ENCODE data around the gene SKOR1.

The SKOR1 gene, protein sequence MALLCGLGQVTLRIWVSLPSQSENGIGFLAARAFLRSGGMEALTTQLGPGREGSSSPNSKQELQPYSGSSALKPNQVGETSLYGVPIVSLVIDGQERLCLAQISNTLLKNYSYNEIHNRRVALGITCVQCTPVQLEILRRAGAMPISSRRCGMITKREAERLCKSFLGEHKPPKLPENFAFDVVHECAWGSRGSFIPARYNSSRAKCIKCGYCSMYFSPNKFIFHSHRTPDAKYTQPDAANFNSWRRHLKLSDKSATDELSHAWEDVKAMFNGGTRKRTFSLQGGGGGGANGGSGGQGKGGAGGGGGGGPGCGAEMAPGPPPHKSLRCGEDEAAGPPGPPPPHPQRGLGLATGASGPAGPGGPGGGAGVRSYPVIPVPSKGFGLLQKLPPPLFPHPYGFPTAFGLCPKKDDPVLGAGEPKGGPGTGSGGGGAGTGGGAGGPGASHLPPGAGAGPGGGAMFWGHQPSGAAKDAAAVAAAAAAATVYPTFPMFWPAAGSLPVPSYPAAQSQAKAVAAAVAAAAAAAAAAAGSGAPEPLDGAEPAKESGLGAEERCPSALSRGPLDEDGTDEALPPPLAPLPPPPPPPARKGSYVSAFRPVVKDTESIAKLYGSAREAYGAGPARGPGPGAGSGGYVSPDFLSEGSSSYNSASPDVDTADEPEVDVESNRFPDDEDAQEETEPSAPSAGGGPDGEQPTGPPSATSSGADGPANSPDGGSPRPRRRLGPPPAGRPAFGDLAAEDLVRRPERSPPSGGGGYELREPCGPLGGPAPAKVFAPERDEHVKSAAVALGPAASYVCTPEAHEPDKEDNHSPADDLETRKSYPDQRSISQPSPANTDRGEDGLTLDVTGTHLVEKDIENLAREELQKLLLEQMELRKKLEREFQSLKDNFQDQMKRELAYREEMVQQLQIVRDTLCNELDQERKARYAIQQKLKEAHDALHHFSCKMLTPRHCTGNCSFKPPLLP

DNA sequence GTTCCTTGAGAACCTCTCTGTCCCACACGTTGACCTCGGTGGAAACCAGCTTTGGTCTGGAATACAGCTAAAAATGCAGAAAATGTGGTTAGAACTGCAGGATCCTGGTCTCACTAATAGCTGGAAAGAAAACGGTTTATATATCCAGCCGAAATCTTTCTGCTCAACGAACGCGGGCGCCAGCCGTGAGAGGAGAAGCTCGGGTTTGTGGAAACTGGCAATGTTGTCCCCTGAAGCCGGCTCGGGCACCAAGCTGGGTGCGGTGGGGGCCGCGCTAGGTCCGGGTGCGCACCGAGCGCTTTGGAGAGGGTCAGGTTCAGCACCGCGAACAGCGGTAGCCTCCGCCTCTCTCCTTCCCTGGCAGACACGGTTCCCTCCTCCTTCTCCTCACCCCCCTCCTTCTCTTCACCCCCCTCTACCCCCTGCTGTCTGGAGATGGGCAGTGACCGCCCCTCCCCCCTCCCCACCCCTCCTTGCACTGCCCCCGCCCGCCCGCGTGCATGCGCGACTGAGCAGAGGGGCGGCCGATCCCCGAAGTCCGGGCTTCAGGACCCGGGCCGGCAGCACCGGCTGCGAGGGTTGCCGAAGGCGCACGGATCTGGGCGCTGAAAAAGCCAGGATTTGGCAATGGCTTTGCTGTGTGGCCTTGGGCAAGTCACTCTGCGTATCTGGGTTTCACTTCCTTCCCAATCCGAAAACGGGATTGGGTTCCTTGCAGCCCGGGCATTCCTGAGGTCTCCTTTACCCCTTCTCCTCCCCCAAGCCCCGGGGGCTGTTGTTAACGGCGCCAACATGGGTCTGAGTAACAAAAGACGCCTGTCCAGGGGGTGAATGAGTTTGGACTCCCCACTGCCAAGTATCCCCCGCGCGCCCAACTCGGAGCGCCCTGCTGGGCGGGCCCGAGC lies at the start of gene SKOR1:
SKOR1 (plus strand) TSS at position 534 of the 905 bp plus-strand sequence; CDS start at position 628, 94 bp downstream.
- no peak for DNase-seq (ENCODE audit: low read depth, low spot score)

DNA sequence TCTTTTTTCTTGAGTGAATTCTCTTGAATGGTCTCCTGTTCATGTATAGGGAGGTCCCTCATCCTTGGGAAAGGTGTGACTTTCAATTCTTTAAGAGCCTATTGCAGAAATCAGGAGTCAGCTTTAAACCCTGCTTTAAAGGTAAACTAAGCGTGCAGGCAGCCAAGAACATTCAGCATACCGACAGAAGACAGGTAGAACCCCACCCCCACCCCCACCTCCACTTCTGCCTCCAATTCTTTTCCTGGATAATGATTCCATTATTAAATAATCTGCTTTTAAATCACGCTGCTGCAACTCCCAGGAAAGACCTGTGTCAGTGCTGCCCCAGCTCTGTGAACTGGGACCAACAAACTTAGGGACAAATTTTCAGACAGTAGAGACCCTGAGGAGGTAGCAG lies 49.3 kb upstream of the SKOR1 start:
- DNase-seq (ENCODE audit: low read depth, low spot score), result no peak

DNA sequence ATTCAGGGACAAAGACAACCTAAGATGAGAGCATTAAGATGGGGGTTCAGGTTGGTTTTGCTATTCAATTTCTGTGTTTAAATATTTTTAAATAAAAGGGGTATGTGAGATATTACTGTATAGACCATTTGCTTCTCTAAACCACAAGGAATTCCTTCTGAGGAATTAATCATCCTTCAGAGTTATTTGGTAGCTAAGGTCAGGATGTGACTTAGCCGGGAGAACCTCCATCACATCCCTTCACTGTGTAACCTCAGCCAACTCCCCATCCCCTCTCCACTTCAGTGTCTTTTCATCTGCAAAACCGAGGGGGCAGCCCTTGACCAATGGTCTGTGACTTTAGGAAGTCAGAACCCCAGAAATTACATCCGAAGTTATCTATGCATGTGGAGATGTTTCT lies 48.7 kb upstream of the SKOR1 start:
- no peak for DNase-seq (ENCODE audit: low read depth, low spot score)

DNA sequence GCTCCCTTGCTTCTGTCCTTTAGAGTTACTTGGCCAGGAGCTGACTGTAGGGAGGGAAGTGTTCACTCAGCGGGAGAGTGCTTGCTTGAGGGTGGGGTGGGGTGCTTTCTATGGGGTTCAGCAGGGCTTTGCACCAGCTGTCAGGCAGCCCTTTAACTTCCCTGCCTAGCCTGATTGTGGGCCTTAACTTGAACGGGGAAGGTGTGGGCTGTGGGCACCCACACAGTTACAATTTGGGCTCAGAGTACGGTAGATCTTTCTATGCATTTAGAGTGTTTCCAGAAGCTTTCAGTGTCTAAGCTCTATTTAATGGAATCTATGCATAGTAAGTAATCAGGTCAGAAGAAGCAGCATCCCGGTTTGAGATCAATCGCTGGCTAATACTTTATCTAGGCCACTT lies 48.2 kb upstream of the SKOR1 start:
- DNase-seq (ENCODE audit: low read depth, low spot score), result no peak

DNA sequence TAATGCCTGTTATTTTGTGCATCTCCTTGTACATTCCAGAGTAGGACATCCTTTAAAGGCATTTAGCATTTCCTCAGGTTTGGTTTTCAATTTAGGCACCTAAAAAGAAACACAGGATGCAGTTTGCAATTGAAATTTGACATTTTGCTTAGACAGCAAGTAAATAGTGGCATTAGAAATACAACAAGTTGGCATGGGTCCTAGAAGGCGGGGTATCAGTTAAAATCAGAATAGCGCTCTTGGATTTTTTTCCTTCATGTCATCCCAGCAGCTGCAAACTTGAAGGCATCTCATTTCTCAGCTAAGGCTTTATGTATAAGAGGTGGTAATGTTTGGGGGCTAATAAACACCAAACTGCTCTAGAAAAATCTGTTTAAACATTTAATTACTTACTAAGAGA lies 47.5 kb upstream of the SKOR1 start:
- DNase-seq (ENCODE audit: low read depth, low spot score), result no peak

DNA sequence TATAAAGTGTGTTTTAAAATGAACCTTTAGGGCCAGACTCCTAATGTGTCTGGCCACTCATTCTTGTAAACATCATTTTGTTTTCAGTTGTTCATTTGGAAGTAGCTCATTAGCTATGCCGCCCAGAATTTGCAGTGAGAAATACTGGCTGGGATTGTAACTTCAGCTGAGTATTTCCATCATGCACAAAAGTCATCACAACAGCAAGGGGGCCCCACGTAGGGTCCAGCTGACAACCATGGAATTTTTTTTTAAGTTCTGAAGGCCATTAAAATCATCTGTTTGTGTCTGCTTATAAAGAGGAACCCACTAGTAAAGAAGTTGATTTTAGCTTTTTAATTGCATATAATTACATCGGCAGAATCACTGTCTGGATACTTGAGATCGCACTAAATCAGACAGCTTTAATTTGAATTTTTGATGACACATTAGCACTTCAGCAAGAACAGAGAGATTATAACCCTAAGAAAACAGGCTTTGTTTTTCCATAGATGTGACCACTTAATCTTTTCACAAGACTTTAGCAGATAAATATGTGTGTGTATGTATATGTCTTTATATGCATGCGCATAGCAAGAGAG lies 46.3 kb upstream of the SKOR1 start:
- no peak for DNase-seq (ENCODE audit: low read depth, low spot score)

DNA sequence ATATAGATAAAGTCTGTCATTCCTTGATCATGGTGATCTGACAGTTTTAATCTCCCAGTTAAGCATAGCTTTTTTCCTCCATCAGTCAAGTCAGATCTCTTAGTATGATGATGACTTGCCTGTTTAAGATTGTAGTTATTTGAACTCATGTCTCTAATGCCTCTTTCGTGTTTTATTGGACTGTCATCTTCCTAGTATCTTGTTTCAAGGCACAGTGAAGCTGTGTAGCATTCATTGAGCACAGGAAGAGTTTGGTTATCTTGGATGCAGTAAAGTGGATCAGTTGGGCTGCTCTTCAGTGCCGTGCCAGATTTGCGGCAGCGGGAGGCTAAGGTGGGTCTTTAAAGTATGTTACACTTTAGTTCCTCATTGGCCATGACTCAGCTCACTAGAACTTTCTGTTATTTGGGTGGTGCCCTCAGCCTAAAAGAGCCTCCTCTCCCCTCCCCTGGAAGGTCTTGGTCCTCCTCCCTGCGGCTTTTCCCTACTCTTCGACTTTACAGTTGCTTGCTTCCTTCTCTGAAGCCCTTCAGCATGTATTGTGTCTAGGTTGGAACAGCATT lies 45.7 kb upstream of the SKOR1 start:
- no peak for DNase-seq (ENCODE audit: low read depth, low spot score)

DNA sequence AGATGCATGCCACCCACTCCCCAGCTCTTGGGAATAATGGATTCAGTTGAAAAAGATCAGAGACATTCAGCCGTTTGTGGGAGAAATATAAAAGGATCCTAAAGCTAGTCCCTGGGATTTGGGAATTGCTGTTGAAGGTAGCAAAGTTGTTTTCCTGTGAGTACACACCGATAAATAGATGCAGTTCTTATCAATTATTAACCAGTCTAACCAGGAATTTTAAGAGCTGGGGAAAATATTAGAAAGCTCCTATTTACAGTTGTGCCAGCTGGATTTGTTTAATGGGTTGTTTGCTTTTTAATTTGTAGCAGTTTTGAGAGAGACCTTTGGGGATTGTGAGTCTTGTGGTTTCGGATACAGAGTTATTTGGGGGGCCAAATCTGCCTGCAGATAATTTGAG lies 44.2 kb upstream of the SKOR1 start:
- no peak for DNase-seq (ENCODE audit: low read depth, low spot score)

DNA sequence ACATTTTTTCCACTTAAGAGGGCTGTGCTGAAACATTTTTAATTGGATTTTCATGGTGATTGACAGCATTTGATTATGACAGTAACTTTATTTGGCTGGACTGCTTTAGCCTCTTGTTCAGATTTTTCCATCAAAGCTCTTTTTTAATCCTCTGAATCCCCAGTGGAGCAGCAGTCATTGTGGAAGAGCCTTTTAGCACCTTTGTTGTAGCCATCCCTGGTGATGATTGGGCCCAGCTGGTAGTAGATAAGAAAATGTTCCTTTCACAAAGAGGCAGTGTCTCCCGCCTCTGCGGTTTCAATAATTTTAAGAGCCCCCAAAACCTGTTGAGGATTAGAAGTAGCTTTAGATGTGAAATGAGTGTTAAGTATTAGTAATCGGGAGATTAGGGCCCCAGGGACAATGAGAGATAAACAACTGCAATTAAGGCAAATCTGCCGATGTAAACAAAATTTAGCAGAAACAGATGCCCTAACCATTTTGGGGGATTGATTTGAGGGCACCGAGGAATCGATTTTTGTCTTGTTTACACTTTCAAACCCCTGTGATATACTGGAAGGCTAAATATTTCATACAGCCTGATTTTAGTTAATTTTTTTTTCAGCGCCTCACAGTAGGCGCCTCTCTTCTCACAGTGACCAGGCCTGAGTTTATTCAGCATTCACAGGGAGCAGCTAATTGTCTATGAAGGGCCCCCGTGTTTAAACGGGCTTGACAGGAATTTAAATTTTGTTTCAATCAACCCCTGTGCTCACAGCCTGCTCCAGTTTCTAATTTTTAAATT lies 43.2 kb upstream of the SKOR1 start:
- no peak for DNase-seq (ENCODE audit: low read depth, low spot score)

DNA sequence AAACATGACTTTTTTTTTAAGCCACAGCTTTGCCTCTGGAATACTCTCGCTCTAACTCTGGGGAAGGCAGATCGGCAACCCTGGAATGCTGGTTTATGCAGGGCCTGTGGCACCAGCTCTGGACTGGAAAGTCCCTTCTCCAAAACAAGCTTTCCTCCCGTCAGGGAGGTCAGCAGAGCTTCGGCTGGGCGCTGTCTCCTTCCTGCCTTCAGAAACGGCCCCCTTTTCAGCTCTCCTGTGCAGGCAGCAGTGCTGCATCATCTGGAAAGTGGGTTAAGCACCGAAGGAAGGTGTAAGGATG lies 42.7 kb upstream of the SKOR1 start:
- DNase-seq (ENCODE audit: low read depth, low spot score), result no peak

DNA sequence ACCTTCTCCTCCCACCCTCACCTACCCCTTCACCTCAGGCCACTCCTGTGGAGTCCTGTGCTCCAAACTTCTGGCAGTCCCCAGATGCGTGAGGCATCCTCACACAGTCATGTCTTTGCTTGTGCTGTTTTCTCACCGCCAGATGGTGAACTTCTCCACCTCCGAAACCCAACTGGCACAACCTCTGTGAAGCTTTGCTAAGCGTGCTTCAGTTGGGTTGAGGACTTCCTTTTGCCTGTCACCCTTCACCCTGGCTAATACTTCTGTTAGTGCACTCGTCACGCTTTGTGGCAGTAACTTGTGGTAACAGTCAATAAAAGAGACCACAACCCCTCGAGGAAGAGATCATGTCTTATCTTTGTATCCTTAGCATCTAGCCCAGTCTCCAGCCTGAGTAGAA lies 42.0 kb upstream of the SKOR1 start:
- no peak for DNase-seq (ENCODE audit: low read depth, low spot score)

DNA sequence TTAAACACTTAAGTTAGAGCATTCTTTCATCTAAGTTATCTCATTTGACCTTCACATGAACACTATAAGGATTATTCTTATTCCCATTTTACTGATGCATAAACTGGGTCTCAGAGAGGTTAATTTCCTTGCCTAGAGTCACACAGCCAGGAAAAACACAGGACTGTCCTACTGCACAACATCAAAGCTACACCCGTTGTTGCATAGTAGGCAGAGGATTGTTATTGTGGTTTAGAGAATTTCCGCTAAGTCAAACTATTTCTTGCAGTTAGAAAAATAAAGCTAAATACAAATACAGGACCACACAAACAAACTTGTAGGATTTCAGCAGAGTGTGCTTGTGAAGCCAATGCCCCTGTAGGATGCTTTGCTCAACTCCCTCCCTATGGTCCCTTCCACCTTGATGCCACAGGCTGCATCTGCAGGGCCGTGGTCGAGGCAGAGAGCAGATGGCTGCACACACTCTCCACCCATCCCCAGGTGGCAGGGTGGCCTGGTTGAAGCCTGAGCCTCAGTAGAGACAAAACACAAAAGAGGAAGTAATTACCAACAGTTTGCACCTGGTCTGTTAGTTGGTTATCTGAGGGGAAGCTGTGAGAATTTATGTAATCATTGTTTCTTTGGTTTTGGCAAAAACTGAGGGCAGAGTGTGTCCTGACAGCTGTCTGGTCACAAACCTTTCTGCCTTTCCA lies 41.1 kb upstream of the SKOR1 start:
- DNase-seq (ENCODE audit: low read depth, low spot score), result no peak

DNA sequence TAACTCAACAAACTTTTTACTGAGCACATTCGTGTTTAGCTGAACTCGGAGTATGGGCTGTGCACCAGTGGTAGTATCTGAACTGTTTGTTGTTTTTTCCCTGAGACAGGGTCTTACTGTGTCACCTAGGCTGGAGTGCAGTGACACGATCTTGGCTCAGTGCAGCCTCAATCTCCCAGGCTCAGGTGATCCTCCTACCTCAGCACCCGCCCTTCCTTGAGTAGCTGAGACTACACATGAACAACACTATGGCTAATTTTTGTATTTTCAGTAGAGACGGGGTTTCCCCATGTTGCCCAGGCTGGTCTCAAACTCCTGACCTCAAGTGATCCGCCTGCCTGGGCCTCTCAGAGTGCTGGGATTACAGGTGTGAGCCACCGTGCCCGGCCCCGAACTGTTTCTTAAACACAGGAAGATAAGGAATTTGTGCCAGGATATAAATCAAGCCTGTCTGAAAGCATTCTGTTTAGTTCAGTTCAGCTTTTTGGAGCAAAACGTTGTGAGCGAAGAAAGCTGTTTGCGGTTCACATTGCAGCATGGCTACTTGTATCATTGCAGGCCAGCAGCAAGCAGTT lies 40.4 kb upstream of the SKOR1 start:
- no peak for DNase-seq (ENCODE audit: low read depth, low spot score)

DNA sequence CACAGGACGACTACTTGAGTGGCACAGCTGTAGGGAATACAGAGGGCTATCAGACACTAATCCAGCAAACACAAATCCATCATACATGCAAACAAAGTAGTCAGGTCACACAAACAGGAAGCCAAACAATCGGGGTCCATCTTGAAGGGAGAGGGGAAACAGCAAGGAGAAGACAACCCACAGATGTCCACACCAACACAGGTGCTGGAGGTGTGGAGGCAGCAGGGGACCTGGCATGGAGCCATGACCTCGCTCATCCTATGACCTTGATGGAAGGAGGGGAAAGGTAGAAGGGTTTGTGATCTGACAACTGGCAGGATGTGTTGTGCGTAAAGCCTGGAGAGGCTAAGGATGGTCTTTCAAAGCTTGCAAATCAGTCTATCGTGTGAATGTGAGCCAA lies 39.9 kb upstream of the SKOR1 start:
- no peak for DNase-seq (ENCODE audit: low read depth, low spot score)

DNA sequence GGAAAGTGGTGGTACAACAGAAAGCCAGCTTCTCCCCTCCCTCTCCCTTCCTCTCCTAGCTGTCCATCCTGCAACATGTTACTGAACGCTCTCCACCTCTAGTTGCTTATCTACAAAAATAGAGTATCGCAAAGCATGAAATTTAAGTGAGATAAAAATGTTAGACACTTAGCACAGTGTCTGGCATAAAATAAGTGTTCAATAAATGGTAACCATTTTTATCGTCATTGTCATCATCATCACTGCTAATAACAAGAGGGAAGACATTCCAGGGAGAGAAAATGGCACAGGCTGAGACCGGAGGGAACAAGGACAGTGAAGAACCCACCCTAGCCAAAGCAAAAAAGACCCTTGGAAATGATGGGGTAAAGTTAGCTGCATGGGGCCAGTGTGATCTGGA lies 38.7 kb upstream of the SKOR1 start:
- DNase-seq (ENCODE audit: low read depth, low spot score), result no peak

DNA sequence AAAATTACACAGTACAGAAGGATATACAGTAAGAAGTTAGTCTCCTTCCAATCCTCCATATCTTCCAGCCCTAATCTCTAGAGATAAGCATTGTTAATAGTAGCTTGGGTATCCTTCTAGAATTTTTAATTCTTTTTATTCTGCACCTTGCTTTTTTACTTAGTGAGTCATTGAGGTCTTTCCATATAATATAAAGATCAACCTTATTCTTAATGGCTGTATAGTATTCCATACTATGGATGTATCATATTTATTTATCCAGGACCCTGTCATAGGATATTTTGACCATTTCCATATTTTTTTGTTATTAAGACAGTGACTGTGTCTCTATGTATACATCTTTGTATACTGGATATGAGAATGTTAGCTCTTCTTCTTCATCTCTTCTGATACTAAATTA lies 36.3 kb upstream of the SKOR1 start:
- DNase-seq (ENCODE audit: low read depth, low spot score), result no peak

DNA sequence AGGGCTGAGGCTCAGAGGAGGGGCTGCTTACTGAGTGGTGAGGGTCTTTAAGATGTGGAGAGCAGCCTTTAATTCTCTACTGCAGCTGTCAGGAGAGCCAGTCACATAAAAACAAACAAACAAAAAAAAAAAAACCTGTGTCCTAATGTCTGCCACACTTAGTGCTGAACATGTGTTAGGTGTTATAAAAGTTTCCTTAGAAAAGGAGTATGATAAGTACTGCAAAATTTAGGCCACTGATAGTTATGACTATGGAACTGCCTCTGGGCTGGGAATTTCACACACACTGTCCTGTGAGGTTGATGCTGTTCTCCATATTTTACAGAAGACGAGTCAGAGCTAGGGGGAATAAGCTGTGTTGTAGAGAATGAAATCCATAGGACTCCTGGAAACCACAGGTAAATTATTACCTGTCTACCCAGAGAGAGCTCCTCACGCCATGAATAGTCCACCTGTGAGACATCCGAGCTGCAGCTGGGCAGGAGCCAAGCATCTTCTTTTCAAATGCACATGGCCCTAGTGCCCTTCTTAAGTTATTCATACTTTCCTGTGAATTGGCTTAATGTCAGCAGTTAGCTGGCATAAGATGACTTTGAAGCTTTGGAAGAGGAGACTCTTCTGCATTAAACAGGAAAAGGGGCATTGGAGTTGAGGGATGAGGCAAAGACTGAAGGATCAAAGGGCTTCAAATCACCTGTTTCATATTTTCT lies 34.5 kb upstream of the SKOR1 start:
- no peak for DNase-seq (ENCODE audit: low read depth, low spot score)

DNA sequence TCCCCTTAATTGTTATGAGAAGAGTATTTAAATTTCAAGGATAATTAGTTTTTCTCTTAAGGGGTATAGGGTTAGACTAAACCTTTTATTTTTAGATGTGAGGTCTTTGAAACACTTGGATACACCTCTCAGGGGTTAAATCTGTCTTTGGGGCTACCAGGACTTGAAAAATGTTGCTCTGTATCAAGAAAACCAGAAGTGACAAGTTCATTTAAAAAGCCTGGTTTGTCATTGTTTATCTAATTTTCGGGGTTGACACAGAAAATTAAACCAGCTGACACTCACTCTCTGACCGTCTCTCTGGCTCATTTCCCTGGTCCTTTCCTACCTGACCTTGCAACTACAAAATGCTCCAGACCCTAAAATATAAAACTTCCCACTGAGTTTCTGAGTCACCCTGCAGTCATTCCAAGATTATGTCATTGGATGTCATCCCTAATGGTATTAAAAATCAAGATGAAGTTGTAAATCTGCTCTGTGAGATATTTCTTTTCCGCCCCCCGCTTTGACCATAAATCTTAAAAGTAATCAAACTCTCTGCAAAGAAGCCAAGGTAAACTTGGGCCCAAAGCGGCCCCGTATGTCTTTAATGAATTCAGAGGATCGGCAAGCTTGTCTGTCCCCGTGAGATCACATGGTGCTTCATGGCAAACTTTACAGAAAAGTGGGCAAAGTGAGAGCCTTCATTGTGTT lies 32.9 kb upstream of the SKOR1 start:
- DNase-seq (ENCODE audit: low read depth, low spot score), result no peak

Data from activated naive CD8-positive, alpha-beta T cell treated with anti-CD3 and anti-CD28 coated beads, Interleukin-2, amount 50 U/mL, for 16 hours (primary cell).